ENCODE results near the gene KIRREL3.

- TF ChIP-seq POLR2A (IDR thresholded peaks at IDR 0.05) = no peak
- no peak for TF ChIP-seq CTCF (IDR thresholded peaks at IDR 0.05)
- TF ChIP-seq POLR2AphosphoS5 (IDR thresholded peaks at IDR 0.05) = no peak
Observed at GRCh38 chr11:126723665-126724045, 276.9 kb downstream of the KIRREL3 start.

Data from prostate gland (tissue), 2 donors.